Measurements from ENCODE around the gene AKR1C4. TPM values are rescaled to one million over a fixed set of nuclear protein-coding genes. Genes with fewer than 3 reads are reported as not detected.

The AKR1C4 gene
- total RNA-seq, 3 donors from 2014 or later = not detected

- Histone ChIP-seq H3K36me3 (ENCODE audit: low read depth) (no peaks in the 10 kb centered on the region), H3K4me1 (ENCODE audit: low read depth) (no peaks in the 10 kb centered on the region), H3K9me3 (peaks cover 13% of the 10 kb centered on the region), H3K4me3 (no peak overlapping the region)
- no peak for ATAC-seq
- intact Hi-C loops (cut with DNase I, micrococcal nuclease) = no loop called here
- DNase-seq = no peak
- TF ChIP-seq, protein P1, sequence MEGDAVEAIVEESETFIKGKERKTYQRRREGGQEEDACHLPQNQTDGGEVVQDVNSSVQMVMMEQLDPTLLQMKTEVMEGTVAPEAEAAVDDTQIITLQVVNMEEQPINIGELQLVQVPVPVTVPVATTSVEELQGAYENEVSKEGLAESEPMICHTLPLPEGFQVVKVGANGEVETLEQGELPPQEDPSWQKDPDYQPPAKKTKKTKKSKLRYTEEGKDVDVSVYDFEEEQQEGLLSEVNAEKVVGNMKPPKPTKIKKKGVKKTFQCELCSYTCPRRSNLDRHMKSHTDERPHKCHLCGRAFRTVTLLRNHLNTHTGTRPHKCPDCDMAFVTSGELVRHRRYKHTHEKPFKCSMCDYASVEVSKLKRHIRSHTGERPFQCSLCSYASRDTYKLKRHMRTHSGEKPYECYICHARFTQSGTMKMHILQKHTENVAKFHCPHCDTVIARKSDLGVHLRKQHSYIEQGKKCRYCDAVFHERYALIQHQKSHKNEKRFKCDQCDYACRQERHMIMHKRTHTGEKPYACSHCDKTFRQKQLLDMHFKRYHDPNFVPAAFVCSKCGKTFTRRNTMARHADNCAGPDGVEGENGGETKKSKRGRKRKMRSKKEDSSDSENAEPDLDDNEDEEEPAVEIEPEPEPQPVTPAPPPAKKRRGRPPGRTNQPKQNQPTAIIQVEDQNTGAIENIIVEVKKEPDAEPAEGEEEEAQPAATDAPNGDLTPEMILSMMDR (IDR thresholded peaks at IDR 0.05) = no peak
Observed at GRCh38 chr10:5266804-5267203, 70.2 kb downstream of the AKR1C4 start.

GRCh38 chr10:5268234-5268633 is 71.6 kb downstream of the AKR1C4 start:
- Histone ChIP-seq H3K4me1 (ENCODE audit: low read depth) (no peaks in the 10 kb centered on the region), H3K36me3 (ENCODE audit: low read depth) (no peaks in the 10 kb centered on the region), H3K9me3 (peaks cover 13% of the 10 kb centered on the region), H3K4me3 (no peak overlapping the region)
- TF ChIP-seq, protein P1 (IDR thresholded peaks at IDR 0.05) = no peak
- no peak for DNase-seq
- intact Hi-C loops (cut with DNase I, micrococcal nuclease) = no loop called here
- peak; percentile 88 for ATAC-seq

Other genes with a start within 250 kb of the AKR1C4 start
- 10 to 100 TPM; 28.4 to 66.9 (median 38.3) TPM for gene AKR1C1, start 233.4 kb upstream of the AKR1C4 start, total RNA-seq
- 10 to 100 TPM; 19.5 to 39.7 (median 20.0) TPM for gene AKR1C2, start 193.0 kb upstream of the AKR1C4 start, total RNA-seq
- gene AKR1C3, start 102.4 kb upstream of the AKR1C4 start, total RNA-seq = 100 to 1,000 TPM; 110 to 384 (median 308) TPM
- not detected for gene AKR1C8, start 11.7 kb upstream of the AKR1C4 start, total RNA-seq
- gene UCN3, start 168.1 kb downstream of the AKR1C4 start, total RNA-seq = 1 to 10 TPM; 1.4 to 5.9 (median 4.8) TPM
- 10 to 100 TPM; 20.9 to 64.0 (median 38.7) TPM for gene TUBAL3, start 208.0 kb downstream of the AKR1C4 start, total RNA-seq
- gene NET1, start 215.7 kb downstream of the AKR1C4 start, total RNA-seq = 100 to 1,000 TPM; 213 to 399 (median 359) TPM

All from mucosa of descending colon (tissue), 3 donors.